Activated CD4-positive, alpha-beta T cell treated with anti-CD3 and anti-CD28 coated beads, Interleukin-2, Interleukin-6, amounts not matched to agents 100 ng/mL and 50 ng/mL, durations not matched to agents 16 hours and 8 hours (primary cell): ENCODE results near the gene PARP3.

Experiments used
- DNase-seq: peaks from one replicate; pipeline ENCODE4 v3.0.0-alpha.2; 2020

Gene PARP3

GRCh38 chr3:51949121-51949520 is 7.0 kb downstream of the PARP3 start:
- no peak for DNase-seq

DNA sequence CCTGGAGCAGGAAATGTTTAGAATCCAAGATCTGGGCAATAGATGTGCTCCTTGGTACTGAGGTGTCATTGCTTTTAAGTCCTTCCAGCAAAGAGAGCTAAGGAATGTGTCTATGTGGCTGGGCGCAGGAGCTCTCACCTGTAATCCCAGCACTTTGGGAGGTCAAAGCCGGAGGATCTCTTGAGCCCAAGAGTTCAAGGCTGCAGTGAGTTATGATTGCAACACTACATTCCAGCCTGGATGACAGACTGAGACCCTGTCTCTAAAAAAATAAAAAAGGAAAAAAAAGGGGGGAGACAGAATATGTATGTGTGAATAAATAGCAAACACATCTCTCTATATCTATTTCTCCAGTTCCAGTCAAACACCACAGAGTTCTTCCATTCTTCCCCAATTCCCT is 8.7 kb downstream of the PARP3 start:
- no peak for DNase-seq

GRCh38 chr3:51953445-51953844 is 11.3 kb downstream of the PARP3 start:
- DNase-seq, result no peak

GRCh38 chr3:51954105-51954504 is 11.9 kb downstream of the PARP3 start:
- DNase-seq, result no peak

GRCh38 chr3:51954713-51955112 is 12.6 kb downstream of the PARP3 start:
- no peak for DNase-seq

DNA sequence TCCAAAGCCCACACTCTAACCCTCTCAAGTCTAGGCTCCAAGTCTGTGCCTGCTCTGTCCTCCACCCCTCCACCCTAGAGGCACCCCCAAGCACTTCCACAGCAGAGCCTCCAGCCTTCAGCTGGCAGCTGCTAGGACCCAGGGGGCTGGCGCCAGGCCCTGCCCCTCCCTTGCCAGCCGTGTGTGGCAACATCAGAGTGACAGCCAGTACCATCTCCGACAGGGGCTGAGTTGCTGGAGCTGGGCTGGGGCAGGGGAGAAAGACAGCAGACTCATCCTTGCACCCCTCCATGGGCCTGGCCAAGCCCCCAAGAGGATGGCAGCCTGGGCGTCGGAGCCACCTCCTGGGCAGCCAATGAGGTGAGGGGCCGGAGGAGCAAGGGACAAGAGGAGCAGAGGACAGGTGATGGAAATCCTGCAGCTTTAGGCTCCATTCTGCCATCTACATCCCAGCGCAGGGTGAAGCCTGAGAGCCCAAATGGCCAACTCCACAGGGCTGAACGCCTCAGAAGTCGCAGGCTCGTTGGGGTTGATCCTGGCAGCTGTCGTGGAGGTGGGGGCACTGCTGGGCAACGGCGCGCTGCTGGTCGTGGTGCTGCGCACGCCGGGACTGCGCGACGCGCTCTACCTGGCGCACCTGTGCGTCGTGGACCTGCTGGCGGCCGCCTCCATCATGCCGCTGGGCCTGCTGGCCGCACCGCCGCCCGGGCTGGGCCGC is 13.2 kb downstream of the PARP3 start, which contains the start of gene GPR62:
Gene GPR62 (plus strand): TSS at position 207 of the 718 bp plus-strand sequence. CDS start 272 bp downstream, at position 479.
- no peak for DNase-seq

DNA sequence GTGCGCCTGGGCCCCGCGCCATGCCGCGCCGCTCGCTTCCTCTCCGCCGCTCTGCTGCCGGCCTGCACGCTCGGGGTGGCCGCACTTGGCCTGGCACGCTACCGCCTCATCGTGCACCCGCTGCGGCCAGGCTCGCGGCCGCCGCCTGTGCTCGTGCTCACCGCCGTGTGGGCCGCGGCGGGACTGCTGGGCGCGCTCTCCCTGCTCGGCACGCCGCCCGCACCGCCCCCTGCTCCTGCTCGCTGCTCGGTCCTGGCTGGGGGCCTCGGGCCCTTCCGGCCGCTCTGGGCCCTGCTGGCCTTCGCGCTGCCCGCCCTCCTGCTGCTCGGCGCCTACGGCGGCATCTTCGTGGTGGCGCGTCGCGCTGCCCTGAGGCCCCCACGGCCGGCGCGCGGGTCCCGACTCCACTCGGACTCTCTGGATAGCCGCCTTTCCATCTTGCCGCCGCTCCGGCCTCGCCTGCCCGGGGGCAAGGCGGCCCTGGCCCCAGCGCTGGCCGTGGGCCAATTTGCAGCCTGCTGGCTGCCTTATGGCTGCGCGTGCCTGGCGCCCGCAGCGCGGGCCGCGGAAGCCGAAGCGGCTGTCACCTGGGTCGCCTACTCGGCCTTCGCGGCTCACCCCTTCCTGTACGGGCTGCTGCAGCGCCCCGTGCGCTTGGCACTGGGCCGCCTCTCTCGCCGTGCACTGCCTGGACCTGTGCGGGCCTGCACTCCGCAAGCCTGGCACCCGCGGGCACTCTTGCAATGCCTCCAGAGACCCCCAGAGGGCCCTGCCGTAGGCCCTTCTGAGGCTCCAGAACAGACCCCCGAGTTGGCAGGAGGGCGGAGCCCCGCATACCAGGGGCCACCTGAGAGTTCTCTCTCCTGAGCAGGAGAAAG is 14.0 kb downstream of the PARP3 start:
- DNase-seq, result peak; percentile 52

- DNase-seq, result no peak
These were observed 15.5 kb downstream of the PARP3 start for GRCh38 chr3:51957520-51958205.

GRCh38 chr3:51958603-51959521 is 16.7 kb downstream of the PARP3 start:
- DNase-seq, result no peak

- no peak for DNase-seq
These were observed 17.5 kb downstream of the PARP3 start for GRCh38 chr3:51959651-51960050.

DNA sequence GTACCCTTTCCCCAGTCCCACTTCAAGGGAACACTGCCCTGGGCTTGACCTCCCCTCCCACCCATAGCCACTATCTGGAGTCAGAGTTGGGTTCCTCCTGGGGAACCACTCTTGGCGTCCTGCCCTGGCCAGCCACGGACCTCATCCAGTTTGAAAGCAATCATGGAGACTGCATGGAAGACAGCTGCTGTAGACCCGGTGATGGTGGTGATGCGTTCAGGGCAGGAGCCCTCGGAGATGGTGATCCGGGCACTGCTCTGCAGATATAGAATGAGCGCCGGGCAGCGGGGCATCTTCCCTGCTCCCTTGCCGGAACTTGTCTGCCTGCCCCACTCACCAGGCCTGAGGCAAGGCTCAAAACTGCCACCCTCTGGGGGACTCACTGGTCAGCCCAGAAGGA is 18.2 kb downstream of the PARP3 start:
- DNase-seq, result no peak

DNA sequence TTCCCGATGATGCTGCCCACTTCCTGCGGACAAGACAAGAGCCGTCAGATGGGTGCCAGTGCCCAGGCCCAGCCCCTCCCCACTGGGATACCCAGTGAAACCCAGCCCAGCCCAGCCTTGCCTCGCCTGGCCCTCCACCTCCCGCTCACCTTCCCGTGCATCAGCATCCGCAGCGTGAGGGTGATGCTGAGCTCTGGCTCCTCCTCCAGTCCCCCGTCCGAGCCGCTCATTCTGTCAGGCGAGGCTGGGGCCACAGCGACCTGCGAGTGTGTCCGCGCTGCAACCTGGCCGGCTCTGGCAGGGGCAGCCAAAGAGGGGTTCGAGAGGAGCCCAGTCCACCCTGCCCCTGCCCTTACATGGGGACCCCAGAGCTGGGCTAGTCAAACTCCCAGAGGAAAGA is 18.8 kb downstream of the PARP3 start:
- no peak for DNase-seq

DNA sequence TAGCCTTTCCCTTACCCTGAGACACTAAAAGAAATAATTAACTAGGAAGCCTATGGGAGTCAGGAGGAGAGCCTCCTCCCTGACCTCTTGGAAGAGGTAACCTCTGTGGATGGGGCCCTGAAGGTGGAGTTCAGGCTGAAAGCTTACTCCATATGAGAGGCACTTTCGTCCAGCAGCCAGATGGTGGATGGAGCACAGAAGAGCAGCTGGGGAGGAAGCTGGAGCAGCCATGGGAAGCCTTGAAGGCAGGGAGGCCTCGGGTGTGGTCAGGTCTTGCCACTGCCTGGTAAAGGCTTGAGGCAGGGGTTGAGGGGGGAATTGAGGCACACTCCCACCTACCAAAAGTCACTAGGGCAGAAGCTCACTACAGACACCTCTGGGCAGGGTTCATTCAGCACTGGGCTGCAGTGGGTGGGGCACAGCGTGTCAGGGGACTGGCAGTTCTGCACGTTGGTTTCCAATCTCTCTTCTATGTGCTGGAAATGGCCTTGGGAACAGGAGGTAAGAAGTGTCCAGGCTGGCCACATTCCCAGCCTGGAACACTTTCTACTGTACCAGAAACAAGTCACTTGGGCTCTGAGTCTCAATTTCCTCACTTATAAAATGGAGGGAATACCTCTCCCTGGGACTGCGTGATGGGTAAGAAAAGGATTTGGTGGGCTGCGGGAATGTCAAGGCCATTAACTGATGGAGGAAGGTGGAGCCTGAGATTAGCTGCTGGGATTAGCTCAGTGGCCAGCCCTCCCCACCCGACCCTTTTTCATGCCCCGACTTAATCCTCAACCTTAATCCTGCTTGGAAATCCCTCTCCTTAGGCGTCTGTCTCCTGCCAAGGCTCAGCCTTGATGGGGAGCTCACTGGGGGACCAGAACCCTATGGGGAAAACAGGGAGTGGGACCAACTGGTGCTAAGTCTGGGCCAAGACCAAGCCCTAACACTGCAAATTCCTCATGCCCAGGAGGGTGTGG is 19.7 kb downstream of the PARP3 start:
- DNase-seq, result no peak

GRCh38 chr3:51962854-51963530 is 20.8 kb downstream of the PARP3 start:
- DNase-seq, result no peak

GRCh38 chr3:51963951-51964451 is 21.8 kb downstream of the PARP3 start:
- no peak for DNase-seq

DNA sequence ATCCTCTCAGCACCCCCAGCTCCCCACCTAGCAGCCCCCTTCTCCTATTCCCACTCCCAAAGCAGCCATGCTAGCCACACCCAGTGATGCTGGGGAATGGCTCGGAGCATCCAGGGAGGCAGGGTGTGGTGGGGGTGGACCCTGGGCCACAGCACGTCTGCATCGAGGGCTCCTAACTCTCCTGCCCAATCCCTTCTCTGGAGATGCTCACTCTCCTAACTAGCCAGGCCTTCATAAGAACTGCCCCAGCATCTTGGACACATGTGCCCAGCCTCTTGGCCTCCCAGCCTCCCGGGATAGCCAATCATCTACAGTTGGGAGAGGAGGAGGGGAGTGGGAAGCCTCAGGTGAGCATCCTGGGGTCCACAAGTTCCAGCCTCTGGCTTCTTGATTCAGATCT is 22.4 kb downstream of the PARP3 start:
- DNase-seq, result no peak

DNA sequence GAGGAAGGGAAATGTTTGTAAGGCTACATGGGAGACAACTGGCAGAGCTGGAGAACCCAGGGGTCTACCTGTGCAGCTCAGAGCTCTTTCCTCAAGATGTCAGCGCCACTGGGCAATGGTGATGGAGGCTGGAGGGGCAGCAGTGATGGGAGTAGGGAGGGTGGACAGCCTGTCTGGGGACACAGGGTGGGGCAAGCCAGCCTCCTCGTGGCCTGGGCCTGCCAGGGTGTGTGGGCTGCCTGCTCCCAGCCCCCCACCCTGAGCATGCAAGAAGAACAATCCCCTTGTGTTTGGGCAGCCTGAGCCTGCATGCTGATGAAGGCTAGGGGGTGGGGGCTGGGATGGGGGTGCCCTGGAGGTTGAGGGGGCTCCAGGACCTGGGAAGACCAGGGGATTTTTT is 23.9 kb downstream of the PARP3 start:
- DNase-seq, result no peak

DNA sequence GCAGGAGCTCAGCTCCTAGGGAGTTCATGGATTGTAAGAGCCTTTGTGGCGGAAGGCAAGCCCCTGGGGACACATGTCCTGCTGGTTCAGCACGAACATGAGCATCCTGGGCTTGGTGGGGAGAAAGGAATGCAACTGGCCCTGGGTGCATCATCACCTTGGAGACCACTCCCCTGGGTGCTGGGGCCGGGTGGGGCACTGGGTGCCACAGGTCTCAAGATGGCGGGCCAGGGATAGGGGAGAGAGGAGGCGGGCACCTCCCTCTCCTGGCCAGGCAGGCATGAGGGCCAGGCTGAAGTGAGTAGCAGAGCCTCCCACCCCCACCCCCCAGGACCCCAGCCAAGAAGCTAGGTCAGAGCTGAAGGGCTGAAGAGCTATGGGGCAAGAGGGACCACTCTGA is 24.3 kb downstream of the PARP3 start:
- no peak for DNase-seq

- no peak for DNase-seq
These were observed 24.8 kb downstream of the PARP3 start for GRCh38 chr3:51966922-51967383.
